Neutrophil (primary cell): Measurements from ENCODE around the gene PRODH.
"Not testable (repeated sequence)": the region's sequence is repeated elsewhere in the genome, so short reads cannot be mapped to it uniquely, and the experiment has no call there.

Experiments used
- H3K27ac ChIP-seq: fragments of 200-600 bp; sonication (generic); 2 replicates; pipeline ENCODE4 v1.5.1; 2016; ENCODE audit warnings: mild to moderate bottlenecking, moderate library complexity
- H3K27me3 ChIP-seq: fragments of 200-600 bp; sonication (generic); 2 replicates; pipeline ENCODE4 v1.6.0; 2016; ENCODE audit warnings: mild to moderate bottlenecking
- H3K36me3 ChIP-seq: fragments of 200-600 bp; sonication (generic); 2 replicates; pipeline ENCODE4 v1.5.1; 2017
- H3K4me1 ChIP-seq, 2 experiments: fragments of 200-600 bp in 1 of 2; sonication (generic) in 1 of 2; 1 replicate in 1 of 2; 2 replicates in 1 of 2; pipeline versions ENCODE4 v1.5.1 to v1.6.1; 2013 to 2016; ENCODE audit warnings: low read depth in 1 of 2, low read length in 1 of 2, mild to moderate bottlenecking in 1 of 2, moderate library complexity in 1 of 2; ENCODE audit not compliant: control insufficient read depth in 1 of 2, insufficient read depth in 1 of 2
- H3K4me3 ChIP-seq, 2 experiments: fragments of 200-600 bp in 1 of 2; sonication (generic) in 1 of 2; 1 replicate in 1 of 2; 2 replicates in 1 of 2; pipeline ENCODE4 v1.5.1; 2013 to 2016; ENCODE audit warnings: low read depth in 1 of 2, low read length in 1 of 2, mild to moderate bottlenecking in 1 of 2, moderate library complexity in 1 of 2
- H3K9me3 ChIP-seq: fragments of 200-600 bp; sonication (generic); 2 replicates; pipeline ENCODE4 v1.5.1; 2016
- TF ChIP-seq, protein P1 (sequence below): fragments of 200-600 bp; sonication (generic); IDR thresholded peaks from 2 replicates; pipeline ENCODE4 v1.5.1; 2016; ENCODE audit warnings: antibody characterized with exemption

Gene PRODH

DNA sequence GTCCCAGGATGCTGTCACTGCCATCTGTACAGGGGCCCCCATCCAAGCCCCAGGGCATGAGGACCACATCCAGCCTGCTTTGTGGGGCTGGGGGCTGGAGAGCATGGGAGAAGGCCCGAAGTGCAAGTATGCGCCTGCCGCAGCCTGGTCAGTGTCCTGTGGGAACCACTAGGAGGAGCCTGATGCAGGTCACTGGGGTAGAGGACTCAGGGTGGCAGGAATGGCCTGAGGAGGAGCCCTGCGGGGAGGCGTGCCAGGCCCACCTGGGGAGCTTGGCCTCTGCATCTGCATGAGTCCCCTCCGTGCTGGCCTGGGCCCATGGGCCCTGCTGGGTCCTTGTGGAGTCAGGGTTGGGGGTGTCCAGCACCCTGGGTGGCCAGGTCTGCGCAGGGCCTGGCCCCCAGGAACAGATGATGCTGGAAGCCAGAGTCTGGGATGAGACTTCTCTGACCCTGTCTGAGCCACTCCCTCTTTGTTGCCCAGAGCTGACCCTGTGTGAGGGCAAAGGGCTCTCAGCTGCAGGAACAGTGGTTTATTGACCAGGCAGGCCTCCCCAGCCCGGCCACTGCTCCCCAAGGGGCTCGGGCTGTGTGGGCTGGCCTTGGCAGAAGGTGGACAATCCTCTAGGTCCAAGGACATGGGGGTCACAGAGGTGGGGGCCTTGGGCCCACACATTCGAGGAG, 23.7 kb downstream of the PRODH start:
- H3K4me1 ChIP-seq = not testable (repeated sequence)

DNA sequence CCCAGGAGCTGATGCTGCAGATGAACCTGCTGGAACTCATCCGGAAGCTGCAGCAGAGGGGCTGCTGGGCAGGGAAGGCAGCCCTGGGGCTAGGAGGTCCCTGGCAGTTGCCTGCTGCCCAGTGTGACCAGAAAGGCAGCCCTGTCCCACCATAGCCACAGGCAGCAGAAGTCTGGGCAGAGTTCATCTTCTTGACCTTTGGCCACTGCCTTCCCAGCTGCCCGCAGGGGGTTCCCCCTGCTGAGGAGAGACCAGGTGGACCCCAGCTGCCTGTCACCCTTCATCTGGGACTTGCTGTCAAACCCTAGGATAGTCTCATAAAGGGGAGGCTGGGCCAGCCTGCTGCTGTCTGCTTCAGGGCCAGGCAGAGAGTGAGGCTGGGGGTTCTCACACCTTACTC, 24.6 kb downstream of the PRODH start:
- not testable (repeated sequence) for H3K36me3 ChIP-seq, H3K27me3 ChIP-seq, H3K4me1 ChIP-seq, H3K27ac ChIP-seq, H3K9me3 ChIP-seq, H3K4me3 ChIP-seq

More for the DNA sequence above, 23.7 kb downstream of the PRODH start:
- H3K4me3 ChIP-seq, H3K27me3 ChIP-seq, H3K9me3 ChIP-seq, H3K27ac ChIP-seq, H3K36me3 ChIP-seq: not testable (repeated sequence)

DNA sequence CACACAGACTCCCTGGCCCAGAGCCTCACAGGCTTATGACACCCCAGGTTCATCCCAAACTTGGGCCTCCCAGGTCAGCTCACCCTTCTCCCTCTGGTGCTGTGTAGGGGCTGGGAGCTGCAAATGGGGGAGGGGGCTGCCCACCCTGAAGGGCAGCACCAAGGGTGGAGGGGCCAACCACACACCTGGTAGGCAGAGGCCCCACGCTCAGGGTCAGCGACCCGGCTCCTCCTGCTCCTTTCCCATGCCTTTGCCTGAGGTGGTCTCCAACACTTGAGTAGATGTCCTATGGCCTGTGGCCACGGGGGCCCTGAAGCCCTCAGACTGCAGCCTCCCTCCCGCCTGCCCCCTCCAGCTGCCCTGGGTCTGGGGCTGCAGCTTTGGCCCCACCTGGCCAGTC, 26.5 kb downstream of the PRODH start:
- Histone ChIP-seq H3K36me3 (no peaks in the 10 kb centered on the region), H3K4me1 (no peaks in the 10 kb centered on the region), H3K27me3 (no peaks in the 10 kb centered on the region), H3K4me3 (no peak overlapping the region), H3K9me3 (no peaks in the 10 kb centered on the region), H3K27ac (no peak overlapping the region)
- TF ChIP-seq, protein P1, sequence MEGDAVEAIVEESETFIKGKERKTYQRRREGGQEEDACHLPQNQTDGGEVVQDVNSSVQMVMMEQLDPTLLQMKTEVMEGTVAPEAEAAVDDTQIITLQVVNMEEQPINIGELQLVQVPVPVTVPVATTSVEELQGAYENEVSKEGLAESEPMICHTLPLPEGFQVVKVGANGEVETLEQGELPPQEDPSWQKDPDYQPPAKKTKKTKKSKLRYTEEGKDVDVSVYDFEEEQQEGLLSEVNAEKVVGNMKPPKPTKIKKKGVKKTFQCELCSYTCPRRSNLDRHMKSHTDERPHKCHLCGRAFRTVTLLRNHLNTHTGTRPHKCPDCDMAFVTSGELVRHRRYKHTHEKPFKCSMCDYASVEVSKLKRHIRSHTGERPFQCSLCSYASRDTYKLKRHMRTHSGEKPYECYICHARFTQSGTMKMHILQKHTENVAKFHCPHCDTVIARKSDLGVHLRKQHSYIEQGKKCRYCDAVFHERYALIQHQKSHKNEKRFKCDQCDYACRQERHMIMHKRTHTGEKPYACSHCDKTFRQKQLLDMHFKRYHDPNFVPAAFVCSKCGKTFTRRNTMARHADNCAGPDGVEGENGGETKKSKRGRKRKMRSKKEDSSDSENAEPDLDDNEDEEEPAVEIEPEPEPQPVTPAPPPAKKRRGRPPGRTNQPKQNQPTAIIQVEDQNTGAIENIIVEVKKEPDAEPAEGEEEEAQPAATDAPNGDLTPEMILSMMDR = no peak

- Histone ChIP-seq H3K36me3 (no peaks in the 10 kb centered on the region), H3K9me3 (no peaks in the 10 kb centered on the region), H3K27me3 (no peaks in the 10 kb centered on the region), H3K4me3 (no peak overlapping the region), H3K4me1 (no peaks in the 10 kb centered on the region), H3K27ac (no peak overlapping the region)
- TF ChIP-seq, protein P1 = no peak
Observed at GRCh38 chr22:18906896-18907295, 29.2 kb downstream of the PRODH start.

- not testable (repeated sequence) for H3K27ac ChIP-seq, H3K4me1 ChIP-seq, H3K9me3 ChIP-seq, H3K36me3 ChIP-seq, H3K4me3 ChIP-seq, H3K27me3 ChIP-seq
Observed at GRCh38 chr22:18906410-18906745, 29.7 kb downstream of the PRODH start.

GRCh38 chr22:18905540-18906409, 30.3 kb downstream of the PRODH start, which contains the start of gene DGCR6:
DGCR6 (plus strand) TSS chr22:18906320; CDS start chr22:18906375, 55 bp downstream.
- Histone ChIP-seq H3K36me3 (no peaks in the 10 kb centered on the region), H3K9me3 (no peaks in the 10 kb centered on the region), H3K27ac (no peak within 1 kb of the TSS), H3K4me3 (no peak within 1 kb of the TSS), H3K4me1 (no peaks in the 10 kb centered on the region), H3K27me3 (no peaks in the 10 kb centered on the region)
- TF ChIP-seq, protein P1 = no peak

DNA sequence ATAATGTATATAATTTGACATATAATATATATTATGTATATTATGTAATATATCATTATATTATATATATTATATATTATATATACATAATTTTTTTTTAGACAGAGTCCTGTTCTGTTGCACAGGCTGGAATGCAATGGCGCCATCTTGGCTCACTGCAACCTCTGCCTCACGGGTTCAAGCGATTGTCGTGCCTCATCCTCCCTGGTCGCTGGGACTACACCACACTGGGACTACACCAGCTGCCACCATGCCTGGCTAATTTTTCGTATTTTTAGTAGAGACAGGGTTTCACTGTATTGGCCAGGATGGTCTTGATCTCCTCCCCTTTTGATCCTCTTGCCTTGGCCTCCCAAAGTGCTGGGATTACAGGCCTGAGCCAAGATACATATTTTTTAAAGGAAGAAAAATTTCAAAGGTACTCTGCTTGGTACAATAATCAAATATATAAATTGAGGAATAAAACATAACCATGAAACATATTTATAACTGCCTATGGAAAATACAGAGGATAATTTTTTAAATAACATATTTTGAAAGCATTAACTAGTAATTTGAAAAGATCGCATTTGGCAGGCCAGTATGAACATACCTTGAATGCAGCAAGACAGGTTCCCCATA, 39.9 kb downstream of the PRODH start:
- not testable (repeated sequence) for H3K9me3 ChIP-seq, H3K4me3 ChIP-seq, H3K36me3 ChIP-seq, H3K27ac ChIP-seq, H3K4me1 ChIP-seq, H3K27me3 ChIP-seq

GRCh38 chr22:18893775-18894174, 42.3 kb downstream of the PRODH start:
- not testable (repeated sequence) for H3K27me3 ChIP-seq, H3K4me1 ChIP-seq, H3K9me3 ChIP-seq, H3K4me3 ChIP-seq, H3K27ac ChIP-seq, H3K36me3 ChIP-seq

- H3K36me3 ChIP-seq, H3K27me3 ChIP-seq, H3K4me1 ChIP-seq, H3K4me3 ChIP-seq, H3K27ac ChIP-seq, H3K9me3 ChIP-seq: not testable (repeated sequence)
Observed at GRCh38 chr22:18890510-18891192, 45.4 kb downstream of the PRODH start.
